Measurements from ENCODE around the gene SPO11. TPM values are rescaled to one million over a fixed set of nuclear protein-coding genes. Genes with fewer than 3 reads are reported as not detected.

The SPO11 gene
- total RNA-seq: not detected
- not detected for total RNA-seq (2013)

GRCh38 chr20:57329608-57330221, at the start of gene SPO11:
Gene SPO11, plus strand, starts transcription at chr20:57329803. Its CDS starts 65 bp downstream, at chr20:57329868.
- no peak for TF ChIP-seq CTCF (IDR thresholded peaks at IDR 0.05)
- Histone ChIP-seq H3K36me3 (ENCODE audit: control insufficient read depth, insufficient read depth, low read length) (no peaks in the 10 kb centered on the region), H3K4me1 (ENCODE audit: control insufficient read depth, insufficient read depth, low read length) (no peaks in the 10 kb centered on the region), H3K27ac (ENCODE audit: low read length) (no peak within 1 kb of the TSS), H3K4me3 (ENCODE audit: low read length) (no peak within 1 kb of the TSS), H3K27me3 (ENCODE audit: control insufficient read depth, insufficient read depth, low read length) (peaks cover 18% of the 10 kb centered on the region), H3K9me3 (ENCODE audit: control insufficient read depth, insufficient read depth, low read length) (no peaks in the 10 kb centered on the region)
- peaks cover 6 to 7% of the 10 kb centered on the region in 2 donors for H3K4me1 Mint-ChIP-seq
- no peaks in the 10 kb centered on the region for H3K36me3 Mint-ChIP-seq
- 62% methylated on average over 40 of the region's 40 CpGs for WGBS (ENCODE audit: insufficient coverage)
- intact Hi-C loops (cut with micrococcal nuclease): loop anchor here (5.0 kb wide), 1 partner anchor 237 kb away; no protein-coding TSS in a partner anchor
- ATAC-seq (peak in 1 of 3 donors; percentile 30), DNase-seq (no peak)
- H3K9me3 Mint-ChIP-seq: no peaks in the 10 kb centered on the region
- peaks cover 23 to 54% of the 10 kb centered on the region in 2 donors for H3K27me3 Mint-ChIP-seq (ENCODE audit: low read depth in 2 of 2)
- H3K4me3 Mint-ChIP-seq: no peak within 1 kb of the TSS
- no peak within 1 kb of the TSS for H3K27ac Mint-ChIP-seq

GRCh38 chr20:57280221-57280620, 49.4 kb upstream of the SPO11 start:
- 76% methylated on average over 10 of the region's 10 CpGs for WGBS (ENCODE audit: insufficient coverage)
- H3K4me1 Mint-ChIP-seq: peaks cover 0 to 4% of the 10 kb centered on the region in 2 donors
- H3K27ac ChIP-seq (ENCODE audit: low read length): no peak overlapping the region
- no peak overlapping the region for H3K4me3 Mint-ChIP-seq
- no peaks in the 10 kb centered on the region for H3K27me3 ChIP-seq (ENCODE audit: control insufficient read depth, insufficient read depth, low read length)
- no peaks in the 10 kb centered on the region for H3K9me3 ChIP-seq (ENCODE audit: control insufficient read depth, insufficient read depth, low read length)
- H3K27me3 Mint-ChIP-seq (ENCODE audit: low read depth in 2 of 2): peaks cover 24 to 54% of the 10 kb centered on the region in 2 donors
- H3K36me3 Mint-ChIP-seq: no peaks in the 10 kb centered on the region
- ATAC-seq (no peak), DNase-seq (no peak)
- no peak overlapping the region for H3K27ac Mint-ChIP-seq
- no peak for TF ChIP-seq CTCF (IDR thresholded peaks at IDR 0.05)
- H3K4me3 ChIP-seq (ENCODE audit: low read length): no peak overlapping the region
- H3K9me3 Mint-ChIP-seq: no peaks in the 10 kb centered on the region
- no peaks in the 10 kb centered on the region for H3K4me1 ChIP-seq (ENCODE audit: control insufficient read depth, insufficient read depth, low read length)
- H3K36me3 ChIP-seq (ENCODE audit: control insufficient read depth, insufficient read depth, low read length): no peaks in the 10 kb centered on the region
- intact Hi-C loops (cut with micrococcal nuclease): no loop called here

- intact Hi-C loops (cut with micrococcal nuclease): no loop called here
- H3K27me3 ChIP-seq (ENCODE audit: control insufficient read depth, insufficient read depth, low read length): no peaks in the 10 kb centered on the region
- Mint-ChIP-seq H3K36me3 (no peaks in the 10 kb centered on the region), H3K4me1 (peaks cover 0 to 4% of the 10 kb centered on the region in 2 donors), H3K27ac (no peak overlapping the region), H3K27me3 (ENCODE audit: low read depth in 2 of 2) (peaks cover 23 to 52% of the 10 kb centered on the region in 2 donors), H3K9me3 (no peaks in the 10 kb centered on the region), H3K4me3 (no peak overlapping the region)
- H3K36me3 ChIP-seq (ENCODE audit: control insufficient read depth, insufficient read depth, low read length): no peaks in the 10 kb centered on the region
- H3K4me3 ChIP-seq (ENCODE audit: low read length): no peak overlapping the region
- H3K4me1 ChIP-seq (ENCODE audit: control insufficient read depth, insufficient read depth, low read length): no peaks in the 10 kb centered on the region
- TF ChIP-seq CTCF (IDR thresholded peaks at IDR 0.05): no peak
- DNase-seq: no peak
- no peaks in the 10 kb centered on the region for H3K9me3 ChIP-seq (ENCODE audit: control insufficient read depth, insufficient read depth, low read length)
- H3K27ac ChIP-seq (ENCODE audit: low read length): no peak overlapping the region
- ATAC-seq: no peak
- 77% methylated on average over 7 of the region's 7 CpGs for WGBS (ENCODE audit: insufficient coverage)
Observed at GRCh38 chr20:57281900-57282299, 47.7 kb upstream of the SPO11 start.

Measured in natural killer cell (primary cell).